HG03280 (cell line): ENCODE measurements around the gene CTDP1.

Experiments used
- ATAC-seq: cut with Tn5 transposase; IDR thresholded peaks from one replicate; pipeline ENCODE4 v1.9.1; 2021; ENCODE audit warnings: mild to moderate bottlenecking, moderate library complexity; ENCODE audit not compliant: unreplicated experiment

Gene CTDP1

DNA sequence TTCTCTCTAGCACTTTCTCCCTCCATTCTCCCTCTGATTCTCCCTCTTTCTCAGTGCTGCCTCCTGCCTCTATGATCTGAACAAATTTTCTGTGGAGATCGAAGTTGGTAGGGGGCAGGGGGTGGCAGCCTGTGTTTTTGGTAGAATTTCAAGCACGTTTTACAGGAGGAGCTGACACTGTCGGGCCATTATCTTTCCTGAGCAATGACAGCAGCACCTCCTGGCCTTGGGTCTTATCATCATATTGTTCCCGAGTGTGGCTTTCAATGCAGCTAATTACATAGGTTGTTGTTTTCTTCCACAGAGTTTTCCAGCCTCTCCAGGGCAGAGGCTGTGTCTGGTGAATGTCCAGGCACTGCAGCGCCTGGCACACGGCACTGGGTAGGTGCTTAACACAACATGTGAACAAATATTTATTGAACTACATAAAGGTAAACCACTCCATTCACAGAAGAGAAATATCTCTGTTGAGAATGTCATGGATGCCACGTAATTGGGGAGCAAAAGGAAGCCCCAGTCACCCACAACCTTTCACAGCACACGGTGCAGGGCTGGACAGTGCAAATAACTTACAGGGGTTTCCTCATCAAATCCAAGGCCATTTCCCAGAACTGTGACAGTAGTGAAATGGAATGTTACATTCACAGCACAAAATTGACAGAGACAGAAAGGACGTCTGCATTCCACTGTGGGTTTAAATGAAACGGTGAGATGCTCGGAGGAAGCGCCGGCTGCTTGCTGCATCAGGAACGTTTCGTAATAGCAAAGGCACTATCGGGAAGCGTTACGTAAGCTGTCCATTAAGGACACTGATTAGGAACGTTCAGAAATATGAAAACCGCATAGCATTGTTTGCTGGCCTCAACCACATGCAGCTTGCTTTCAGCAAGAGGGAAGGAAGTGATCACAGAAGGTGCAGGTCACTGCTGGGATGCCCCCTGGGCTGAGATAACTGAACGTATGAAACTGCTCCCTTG, 111.7 kb downstream of the CTDP1 start:
- no peak for ATAC-seq

DNA sequence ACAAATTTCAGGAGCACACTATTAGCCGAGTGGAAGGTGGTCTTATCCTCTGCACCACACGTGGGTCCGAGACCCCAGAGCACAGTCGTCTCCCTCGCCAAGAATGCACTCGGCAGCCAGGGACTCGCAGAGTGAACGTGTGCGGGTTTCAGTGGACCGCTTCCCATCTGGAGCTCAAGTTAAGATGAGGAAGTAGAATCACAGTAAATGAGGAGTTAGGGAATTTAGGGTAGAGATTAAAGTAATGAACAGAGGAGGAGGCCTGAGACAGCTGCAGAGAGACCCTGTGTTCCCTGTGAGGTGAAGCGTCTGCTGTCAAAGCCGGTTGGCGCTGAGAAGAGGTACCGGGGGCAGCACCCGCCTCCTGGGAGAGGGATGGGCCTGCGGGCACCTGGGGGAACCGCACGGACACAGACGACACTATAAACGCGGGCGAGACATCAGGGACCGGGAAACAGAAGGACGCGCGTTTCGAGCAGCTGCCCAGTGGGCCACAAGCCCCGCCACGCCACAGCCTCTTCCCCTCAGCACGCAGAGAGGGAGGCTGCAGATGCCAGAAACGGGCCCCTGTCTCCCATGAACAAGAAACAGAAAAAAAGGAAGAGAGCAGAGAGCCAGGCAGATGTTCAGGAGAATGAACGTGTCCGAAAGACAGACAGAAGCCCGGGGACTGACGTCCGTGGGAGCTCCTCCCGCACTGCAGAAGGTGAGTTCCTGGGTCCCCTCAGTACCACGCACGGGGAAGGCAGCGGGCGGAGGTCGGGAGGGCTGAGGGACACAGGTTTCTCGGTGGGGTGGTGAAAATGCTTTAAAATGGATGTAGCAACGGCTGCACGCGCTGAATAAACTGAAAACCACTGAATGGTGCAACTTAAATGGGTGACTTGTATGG, 112.7 kb downstream of the CTDP1 start:
- no peak for ATAC-seq

DNA sequence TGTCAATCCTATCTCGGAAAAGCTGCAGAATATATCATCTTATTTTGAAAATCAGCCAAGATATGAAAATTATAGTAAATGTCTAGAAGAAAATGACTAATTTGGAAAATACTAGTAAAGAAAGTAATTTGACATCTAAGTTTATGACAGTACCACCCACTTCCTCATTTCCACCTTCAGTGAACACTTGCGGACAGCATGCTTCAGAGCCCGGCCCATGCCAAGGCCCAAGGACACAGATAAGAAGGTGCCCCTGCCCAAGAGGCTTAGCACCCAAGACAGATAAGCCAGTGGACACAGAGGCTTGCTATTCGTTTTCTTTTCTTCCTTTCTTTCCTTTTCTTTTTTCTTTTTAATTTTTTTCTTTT, 113.4 kb downstream of the CTDP1 start:
- no peak for ATAC-seq

DNA sequence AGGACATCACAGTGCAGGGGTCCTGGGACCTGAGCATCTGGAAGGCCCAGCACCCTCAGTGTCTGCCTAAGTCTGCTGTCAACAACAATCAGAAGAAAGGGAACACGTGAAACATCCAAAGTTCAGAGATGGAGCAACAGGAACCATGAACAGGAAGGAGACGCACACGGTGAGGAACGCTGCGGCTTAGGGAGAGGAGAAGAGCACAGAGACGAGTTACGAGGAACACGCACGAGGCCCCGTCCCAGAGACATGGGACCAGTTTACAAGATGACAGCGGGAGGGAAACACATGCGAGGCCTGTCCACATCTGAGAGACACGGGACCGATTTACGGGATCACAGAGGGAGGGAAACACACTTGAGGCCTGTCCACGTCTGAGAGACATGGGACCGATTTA, 115.2 kb downstream of the CTDP1 start:
- no peak for ATAC-seq

DNA sequence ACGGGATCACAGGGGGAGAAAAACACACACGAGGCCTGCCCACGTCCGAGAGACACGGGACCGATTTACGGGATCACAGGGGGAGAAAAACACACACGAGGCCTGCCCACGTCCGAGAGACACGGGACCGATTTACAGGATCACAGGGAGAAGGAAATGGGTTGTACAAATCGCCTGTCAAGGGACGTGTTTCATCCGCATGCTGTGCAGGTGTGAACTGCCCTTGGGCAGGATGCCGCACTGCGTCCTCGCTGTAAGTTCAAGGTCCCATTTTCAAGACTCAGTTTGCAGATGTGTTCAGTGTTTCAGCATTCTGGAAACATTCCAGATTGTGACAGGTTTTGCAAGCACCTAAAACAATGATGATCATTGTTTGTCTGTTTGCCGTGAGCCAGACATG, 115.8 kb downstream of the CTDP1 start:
- no peak for ATAC-seq

DNA sequence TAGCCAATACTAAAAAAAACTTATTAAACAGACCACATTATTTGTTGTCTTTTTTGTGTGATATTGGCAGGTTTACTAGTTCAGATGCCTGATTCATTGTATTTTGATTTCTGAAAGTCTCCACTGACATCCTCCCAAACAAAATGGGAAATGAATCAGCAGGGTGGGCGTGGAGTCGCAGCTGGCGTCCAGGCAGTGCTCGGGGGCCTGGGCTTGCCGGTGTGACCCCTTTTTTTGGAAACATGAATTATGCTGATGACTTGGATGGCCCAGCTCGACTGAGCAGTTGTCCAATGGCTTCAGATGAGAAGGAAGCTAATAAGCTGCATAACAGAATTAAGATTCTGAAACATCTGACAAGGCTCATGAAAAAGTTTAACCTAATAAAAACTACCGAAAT, 116.4 kb downstream of the CTDP1 start:
- ATAC-seq, result no peak

DNA sequence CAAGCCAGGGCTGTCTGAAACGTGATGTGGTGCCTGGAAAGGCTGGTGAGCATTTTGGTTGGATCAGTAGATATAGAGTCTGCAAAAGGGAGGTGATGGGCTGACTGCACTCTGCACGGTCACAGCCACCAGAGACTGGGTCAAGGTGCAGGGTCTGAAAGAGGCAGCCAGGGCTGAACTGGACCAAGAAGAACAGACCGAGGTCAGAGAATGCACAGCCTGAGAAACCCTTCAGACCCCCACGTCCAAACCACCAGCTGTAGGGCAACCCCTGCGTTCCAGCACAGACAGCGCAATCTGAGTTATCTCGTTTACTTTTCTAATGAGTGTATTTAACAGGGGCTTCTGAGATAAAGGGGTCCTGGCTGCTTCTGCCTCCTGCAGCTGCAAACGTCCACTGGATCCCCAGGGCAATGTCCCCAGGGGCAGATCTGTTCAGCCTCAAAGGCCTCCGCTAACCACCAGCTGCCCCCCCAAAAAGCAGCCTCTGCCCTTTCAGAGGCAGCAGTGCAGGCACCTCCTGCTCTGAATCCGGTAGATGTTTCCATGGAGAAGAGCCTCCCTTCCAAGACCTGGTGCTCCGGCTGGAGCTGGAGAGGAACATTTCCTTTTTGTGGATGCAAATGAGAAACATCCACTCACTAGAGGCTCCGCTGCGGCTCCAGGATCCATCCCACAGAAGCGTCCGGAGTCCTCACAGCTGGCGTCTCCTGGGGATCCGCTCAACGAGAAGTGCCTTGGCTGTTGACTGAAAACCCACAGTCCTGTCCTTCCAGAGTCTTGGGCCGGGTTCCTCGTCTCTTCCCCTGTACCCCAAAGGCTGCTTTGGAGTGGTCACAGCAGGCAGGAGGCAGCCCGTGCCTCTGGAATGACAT, 117.2 kb downstream of the CTDP1 start:
- ATAC-seq, result no peak

DNA sequence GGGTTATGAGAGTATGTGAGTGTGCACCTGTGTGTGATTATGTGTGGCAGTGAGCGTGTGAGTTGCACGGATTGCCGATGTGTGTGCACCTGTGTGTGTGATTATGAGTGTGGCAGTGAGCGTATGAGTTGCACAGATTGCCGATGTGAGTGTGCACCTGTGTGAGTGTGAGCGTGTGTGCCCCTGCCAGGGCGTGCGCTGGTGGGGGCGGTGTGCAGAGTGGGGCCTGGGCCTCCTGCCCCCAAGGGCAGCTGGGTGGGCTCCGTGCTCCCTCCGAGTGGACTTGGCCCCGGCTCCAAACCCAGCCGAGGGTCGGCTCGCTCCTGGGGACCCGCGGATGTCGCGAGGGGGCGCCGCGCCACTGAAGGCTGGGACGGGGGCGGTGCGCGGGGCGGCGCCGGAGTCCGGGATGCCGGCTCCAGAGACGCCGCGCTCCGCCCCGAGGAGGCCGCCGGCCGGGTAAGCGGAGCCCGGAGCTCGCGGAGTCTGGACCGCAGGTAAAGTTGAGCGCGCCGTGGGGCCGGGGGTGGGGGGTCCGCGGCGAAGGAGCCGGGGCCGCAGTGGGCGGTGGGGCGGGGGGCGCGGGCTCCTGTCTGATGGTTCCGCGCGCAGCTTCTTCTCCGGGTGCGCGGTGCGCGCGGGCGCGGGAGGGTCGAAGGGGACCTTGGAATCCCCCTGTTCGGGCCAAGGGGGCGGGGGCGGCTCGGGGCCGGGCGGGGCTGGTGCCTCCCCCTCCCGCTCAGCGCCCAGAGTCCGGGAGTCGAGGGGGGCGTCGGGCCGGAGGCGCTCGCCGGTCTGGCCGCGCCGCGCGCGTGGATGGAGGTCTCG, 118.1 kb downstream of the CTDP1 start, which contains the start of gene KCNG2:
Gene KCNG2 (plus strand): TSS at position 421 of the 828 bp plus-strand sequence. CDS start 65,730 bp downstream, outside the sequence.
- ATAC-seq, result no peak

DNA sequence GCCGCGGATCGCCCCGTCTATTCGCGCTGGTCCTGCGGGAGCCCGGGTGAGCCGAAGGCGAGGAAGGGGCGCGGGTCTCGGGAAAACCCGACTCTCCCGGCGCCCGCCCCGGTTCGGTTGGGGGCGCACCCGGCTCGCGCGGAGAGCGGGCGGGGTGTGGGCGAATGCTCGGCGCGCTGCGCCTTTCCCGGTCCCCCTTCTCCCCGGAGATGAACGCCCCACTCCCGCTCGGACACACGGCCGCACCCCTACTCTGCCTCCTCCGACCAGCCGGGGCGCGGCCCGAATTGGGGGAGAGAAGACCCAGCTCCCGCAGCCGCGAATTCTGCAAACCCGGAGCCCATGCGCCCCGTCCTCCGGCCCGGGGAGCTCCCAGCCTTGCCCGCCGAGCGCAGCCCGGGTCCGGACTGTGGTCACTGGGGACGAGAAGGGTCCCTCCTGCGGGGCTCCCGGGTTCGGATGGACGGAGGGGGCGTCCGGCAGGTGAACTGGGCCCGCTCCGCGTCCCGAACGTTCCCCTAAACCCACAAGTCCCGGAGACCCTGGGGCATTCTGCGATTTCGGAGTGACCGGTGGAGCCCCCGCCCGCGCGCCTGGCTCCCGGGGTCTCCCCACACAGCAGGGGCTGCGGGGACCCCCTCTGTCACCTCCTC, 118.9 kb downstream of the CTDP1 start:
- ATAC-seq, result no peak

DNA sequence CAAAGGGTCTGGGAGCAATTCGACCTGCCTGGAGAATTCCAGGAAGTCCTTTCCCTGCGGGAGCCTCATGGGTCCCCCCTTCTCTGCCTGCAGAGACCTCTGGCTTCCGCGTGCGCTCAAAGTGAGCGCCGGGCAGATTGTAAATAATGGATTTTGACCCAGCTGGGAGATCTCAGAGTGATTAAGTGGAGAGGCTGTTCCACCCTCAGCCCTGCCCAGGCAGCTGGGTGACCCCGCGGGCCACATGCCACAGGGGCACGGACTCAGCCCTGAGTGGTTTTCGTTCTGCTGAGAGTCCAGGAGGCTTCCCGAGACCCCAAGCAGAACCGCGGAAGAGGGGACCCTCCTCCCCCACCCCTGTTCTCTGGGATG, 119.4 kb downstream of the CTDP1 start:
- no peak for ATAC-seq

DNA sequence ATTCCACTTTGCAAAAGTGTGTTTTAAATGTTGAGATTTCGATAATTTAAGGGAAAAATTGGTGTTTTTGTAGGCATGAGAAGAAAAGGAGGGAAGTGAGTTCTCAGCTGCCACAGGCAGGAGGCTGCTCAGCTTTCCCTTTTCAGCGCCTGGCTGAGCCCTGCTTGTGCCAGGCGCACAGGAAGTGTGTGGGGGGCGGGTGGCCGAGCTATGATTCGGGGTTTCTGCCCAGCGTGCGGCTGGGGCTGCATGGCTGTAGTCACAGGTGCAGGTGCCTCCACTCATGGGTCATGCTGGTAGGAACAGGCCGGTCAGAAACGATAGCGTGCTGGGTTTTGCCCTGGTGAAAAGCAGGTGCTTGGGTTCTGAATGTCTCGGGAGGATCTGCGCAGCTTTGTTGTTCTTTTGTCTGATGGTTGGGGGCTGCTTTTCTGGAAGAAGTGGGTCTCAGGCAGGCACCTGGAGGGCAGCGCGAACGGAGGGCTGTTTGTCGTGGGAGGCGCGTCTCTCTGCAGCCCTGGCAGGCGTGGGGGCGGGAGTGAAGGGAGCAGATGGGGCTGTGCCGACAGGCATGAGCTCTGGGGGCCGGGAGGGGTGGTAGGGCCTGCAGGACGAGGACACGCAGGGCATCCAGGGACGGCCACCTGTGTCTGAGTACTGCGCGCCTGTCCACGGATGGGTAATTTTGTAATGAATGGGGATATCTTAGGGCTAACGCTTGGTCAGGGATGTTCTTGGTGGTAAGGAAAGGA, 120.2 kb downstream of the CTDP1 start:
- no peak for ATAC-seq

DNA sequence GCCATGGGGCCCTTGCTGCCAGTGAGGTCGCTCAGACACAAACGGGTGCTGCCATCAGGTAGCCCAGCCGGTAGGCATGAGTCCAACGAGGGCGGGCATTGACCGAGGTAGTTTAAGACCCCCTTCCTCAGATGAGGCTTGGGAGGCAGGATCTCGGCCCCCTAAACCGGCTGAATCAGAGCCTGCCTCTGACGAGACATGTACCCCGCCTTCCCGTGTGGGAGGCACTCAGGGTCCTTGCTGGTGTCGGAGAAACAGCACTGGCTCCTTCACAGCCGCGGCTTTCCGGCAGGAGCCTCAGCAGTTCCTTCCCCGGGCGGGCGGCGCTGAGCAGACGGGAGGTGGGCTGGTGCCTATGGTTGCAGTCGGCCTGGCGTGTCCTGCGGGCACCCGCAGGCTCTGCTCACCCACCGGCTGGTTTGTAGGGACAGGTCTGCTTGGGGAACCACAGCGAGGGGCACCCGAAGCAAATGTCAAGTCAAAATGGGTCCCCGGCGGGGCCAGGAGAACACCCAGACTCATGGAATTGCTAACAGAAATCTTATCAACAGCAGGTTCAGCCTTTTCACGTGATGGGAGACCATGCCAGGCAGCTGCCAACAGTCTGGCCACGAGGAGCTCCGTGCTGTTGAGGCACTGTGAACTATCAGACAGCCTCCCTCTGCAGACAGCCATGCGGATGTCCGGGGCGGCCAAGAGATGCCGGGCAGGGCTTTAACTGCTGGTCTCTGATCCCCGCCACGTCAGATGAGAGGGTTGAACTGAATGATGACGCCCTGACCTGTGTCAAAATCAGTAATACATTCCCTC, 121.0 kb downstream of the CTDP1 start:
- ATAC-seq, result no peak

DNA sequence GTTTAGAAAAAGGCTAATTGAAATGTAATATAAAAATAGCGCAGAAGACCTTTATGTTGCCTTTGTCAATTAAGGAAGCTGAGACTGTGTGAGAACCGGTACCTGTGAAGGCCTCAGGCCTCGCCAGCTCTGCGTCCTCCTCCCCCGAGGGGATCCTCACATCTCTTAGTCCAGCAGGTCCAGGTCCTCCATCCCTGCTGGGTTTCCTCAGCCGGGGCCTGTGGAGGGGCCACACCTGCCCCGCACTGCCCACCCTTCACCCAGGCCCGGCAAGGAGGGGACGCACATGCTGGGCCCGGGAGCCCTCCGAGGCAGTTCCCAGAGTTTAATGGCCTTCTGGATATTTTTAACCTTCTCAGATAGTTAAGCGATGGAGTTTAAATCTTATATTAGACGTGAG, 121.6 kb downstream of the CTDP1 start:
- no peak for ATAC-seq

DNA sequence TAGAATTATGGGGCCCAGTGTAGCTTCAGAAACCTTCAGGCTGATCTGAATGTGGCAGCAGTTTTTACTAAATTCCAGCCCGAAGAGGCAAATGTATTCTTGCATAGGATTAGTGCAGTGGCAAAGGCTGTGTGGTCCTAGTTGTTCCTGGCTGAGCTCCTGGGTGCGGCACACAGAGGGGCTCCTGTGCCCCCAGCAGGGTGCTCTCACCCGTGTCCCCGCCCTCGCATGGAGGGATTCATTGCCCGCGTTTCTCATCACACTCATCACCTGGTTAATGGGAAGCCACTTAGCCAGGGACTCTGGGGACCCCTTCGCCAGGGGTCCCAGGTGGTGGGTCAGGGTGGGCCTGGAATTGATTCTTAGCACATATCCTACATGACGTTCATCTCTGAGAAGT, 122.0 kb downstream of the CTDP1 start:
- no peak for ATAC-seq

DNA sequence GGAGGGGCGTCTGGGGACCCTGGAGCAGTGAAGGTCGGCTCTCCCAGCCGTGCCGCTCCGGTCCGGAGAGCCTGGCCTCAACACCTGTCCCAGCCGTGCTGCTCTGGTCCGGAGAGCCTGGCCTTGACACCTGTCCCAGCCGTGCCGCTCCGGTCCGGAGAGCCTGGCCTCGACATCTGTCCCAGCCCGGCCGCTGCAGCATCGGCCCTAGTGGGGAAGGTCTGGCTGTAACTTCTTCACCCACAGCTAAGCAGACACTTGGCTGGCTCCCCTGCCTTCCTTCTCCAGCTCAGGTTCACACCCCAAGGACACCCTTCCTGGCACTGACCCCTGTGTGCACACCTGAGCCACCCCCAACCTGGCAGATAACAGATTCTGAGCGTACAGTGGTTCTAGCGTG, 122.7 kb downstream of the CTDP1 start:
- no peak for ATAC-seq

DNA sequence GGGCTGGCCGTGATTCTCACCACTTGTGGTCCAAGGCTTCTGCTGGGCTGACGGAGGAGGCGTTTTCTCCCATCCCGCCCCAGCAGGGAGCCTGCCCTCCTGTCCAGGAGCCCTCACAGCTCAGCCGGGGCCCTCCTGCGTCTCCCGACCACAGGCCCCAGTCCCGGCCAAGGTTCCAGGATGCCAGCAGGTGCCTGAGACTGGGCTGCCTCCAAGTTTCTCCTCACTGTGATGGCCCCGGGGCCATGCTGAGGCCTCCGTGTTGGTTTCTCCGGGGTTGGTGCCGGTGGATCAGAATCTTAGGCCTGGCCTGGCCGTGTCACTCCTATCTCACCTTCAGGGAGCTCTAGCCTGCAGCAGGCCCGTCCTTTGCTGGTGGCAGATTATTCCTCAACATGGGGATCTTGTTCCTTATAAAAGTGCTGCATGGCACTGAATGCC, 124.0 kb downstream of the CTDP1 start:
- no peak for ATAC-seq
